Esophagus (tissue), 2 donors: ENCODE measurements around the gene NRSN1. TPM values are rescaled to one million over a fixed set of nuclear protein-coding genes. Genes with fewer than 3 reads are reported as not detected.

Experiments used
- H3K27ac ChIP-seq, 2 donors: one replicate each; pipeline ENCODE4 v1.5.1; 2013; ENCODE audit warnings: low read depth in 2 of 2, mild to moderate bottlenecking in 2 of 2, inconsistent platforms in 1 of 2, low read length in 1 of 2, moderate library complexity in 1 of 2
- H3K27me3 ChIP-seq, 2 donors: one replicate each; pipeline ENCODE4 v1.6.1; 2013; ENCODE audit warnings: low read length in 2 of 2, control low read depth in 1 of 2, mild to moderate bottlenecking in 1 of 2; ENCODE audit not compliant: insufficient read depth in 2 of 2, control insufficient read depth in 1 of 2
- H3K36me3 ChIP-seq, 2 donors: one replicate each; pipeline ENCODE4 v1.6.1; 2013; ENCODE audit warnings: low read length in 1 of 2; ENCODE audit not compliant: control insufficient read depth in 2 of 2, insufficient read depth in 2 of 2
- H3K4me1 ChIP-seq, 2 donors: one replicate each; pipeline ENCODE4 v1.6.1; 2013; ENCODE audit warnings: low read length in 1 of 2; ENCODE audit not compliant: control insufficient read depth in 2 of 2, insufficient read depth in 2 of 2
- H3K4me3 ChIP-seq, 2 donors: one replicate each; pipeline ENCODE4 v1.5.1; 2013; ENCODE audit warnings: low read length in 2 of 2, mild to moderate bottlenecking in 2 of 2, low read depth in 1 of 2, moderate library complexity in 1 of 2
- H3K9me3 ChIP-seq, 2 donors: one replicate each; pipeline ENCODE4 v1.6.1; 2013; ENCODE audit warnings: mild to moderate bottlenecking in 2 of 2, low read depth in 1 of 2, low read length in 1 of 2, moderate library complexity in 1 of 2; ENCODE audit not compliant: control insufficient read depth in 2 of 2, insufficient read depth in 1 of 2
- WGBS, 2 donors: extraction: QIAGEN DNeasy Blood & Tissue Kit; methylation state at CpG; one replicate each; pipeline ENCODE4 v1.1.7; 2013; 5-methylcytosine and 5-hydroxymethylcytosine counted together
- polyA plus RNA-seq, 2 donors: library from polyadenylated mRNA; stranded (reverse); fragments of 200-250 nt; gene quantifications; one replicate each; pipeline ENCODE4 v1.2.3, GENCODE V29; 2013
- donor health status: healthy with polysubstance abuse.
- donor health status: Bipolar disorder and iron deficiency.

The NRSN1 gene
- polyA plus RNA-seq, 2 donors: 0.04 TPM; not detected in 1

DNA sequence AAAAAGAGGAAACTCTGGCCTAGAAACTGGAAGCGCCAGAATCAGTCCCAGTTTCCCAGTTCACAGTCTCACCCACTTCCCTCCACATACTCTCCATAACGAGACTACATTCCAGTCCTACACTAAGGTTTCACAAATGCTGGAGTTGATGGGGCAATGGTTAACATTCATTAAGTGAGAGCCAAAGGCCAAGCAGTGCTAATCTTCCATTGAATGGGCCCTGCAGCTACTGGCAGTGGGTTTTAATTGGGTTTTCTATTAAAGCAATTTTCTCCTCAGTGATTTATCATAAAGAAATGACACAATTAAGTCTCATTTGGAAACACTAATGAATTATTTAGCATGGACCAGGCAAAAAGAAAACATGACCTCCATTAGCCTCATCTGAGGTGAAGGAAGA lies 20.8 kb upstream of the NRSN1 start:
- H3K27ac ChIP-seq: no peak overlapping the region
- 55 to 62% methylated on average over 2 of the region's 2 CpGs for WGBS, 2 donors
- H3K4me1 ChIP-seq: no peaks in the 10 kb centered on the region
- H3K27me3 ChIP-seq: no peaks in the 10 kb centered on the region
- H3K36me3 ChIP-seq: no peaks in the 10 kb centered on the region
- no peak overlapping the region for H3K4me3 ChIP-seq
- H3K9me3 ChIP-seq: no peaks in the 10 kb centered on the region

DNA sequence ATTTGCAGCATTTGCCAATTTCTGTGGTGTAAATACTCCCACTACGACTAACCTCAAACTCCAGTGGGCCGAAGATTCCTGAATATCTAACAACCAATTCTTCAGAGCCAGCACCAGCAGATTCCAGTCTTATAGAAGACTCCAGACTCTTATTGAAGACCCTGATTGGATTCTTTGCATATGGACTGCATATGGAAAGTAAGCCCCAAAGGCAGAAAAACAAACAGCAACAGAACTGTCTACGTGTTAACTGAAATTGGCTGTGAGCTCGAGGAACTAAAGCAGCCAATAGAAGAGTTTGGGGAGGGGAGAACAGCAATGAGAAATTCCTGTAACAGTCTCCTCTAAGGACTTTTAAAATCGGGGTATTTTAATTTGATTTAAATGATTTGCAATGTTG lies 19.7 kb upstream of the NRSN1 start:
- WGBS, 2 donors: 66 to 67% methylated on average over 5 of the region's 5 CpGs
- H3K27me3 ChIP-seq: no peaks in the 10 kb centered on the region
- H3K9me3 ChIP-seq: peaks cover 0 to 3% of the 10 kb centered on the region in 2 donors
- no peak overlapping the region for H3K4me3 ChIP-seq
- H3K27ac ChIP-seq: no peak overlapping the region
- H3K36me3 ChIP-seq: no peaks in the 10 kb centered on the region
- no peaks in the 10 kb centered on the region for H3K4me1 ChIP-seq

DNA sequence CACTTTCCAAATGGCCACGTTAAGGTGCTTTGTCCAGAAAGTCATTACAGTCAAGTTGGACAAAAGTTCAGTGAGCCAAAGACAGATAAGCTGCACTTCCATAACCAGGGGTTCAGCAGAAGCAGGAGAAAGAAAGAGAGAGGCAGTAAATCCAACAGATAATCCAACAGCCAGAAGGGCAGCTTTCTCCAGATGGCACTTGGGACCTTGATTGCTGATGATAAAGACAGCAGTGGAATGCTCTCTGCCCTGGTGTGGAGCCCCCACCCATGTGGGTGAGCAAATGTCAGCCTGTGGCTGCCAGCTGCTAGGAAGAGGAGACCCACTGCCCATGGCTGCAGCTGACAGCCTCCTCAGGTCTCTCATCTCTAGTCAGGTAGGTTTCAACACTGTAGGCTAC lies 18.7 kb upstream of the NRSN1 start:
- Histone ChIP-seq H3K4me3 (no peak overlapping the region), H3K36me3 (no peaks in the 10 kb centered on the region), H3K27ac (no peak overlapping the region), H3K27me3 (no peaks in the 10 kb centered on the region), H3K9me3 (peaks cover 0 to 3% of the 10 kb centered on the region in 2 donors), H3K4me1 (no peaks in the 10 kb centered on the region)
- 74 to 76% methylated on average over 1 of the region's 1 CpG for WGBS, 2 donors

DNA sequence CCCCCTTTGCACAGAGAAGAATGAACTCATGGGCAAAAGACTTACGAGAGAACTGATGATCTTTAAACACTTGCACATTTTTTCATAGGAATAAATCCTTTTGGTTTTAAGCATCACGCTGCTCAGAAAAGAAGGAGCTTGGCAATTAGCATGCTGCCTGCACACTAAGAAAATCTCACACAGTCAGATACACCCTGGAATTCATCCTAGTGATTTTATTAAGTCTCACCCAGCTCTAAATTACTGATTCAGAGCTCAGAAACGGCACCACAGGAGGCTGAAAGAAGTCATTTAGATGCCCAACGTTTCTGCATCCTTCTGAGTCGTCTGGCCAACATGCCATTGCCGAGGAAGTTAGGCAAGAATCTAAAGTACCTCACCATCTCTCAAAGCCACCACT lies 18.0 kb upstream of the NRSN1 start:
- no peaks in the 10 kb centered on the region for H3K4me1 ChIP-seq
- H3K4me3 ChIP-seq: no peak overlapping the region
- H3K36me3 ChIP-seq: no peaks in the 10 kb centered on the region
- no peak overlapping the region for H3K27ac ChIP-seq
- peaks cover 0 to 3% of the 10 kb centered on the region in 2 donors for H3K9me3 ChIP-seq
- WGBS, 2 donors: 68 to 73% methylated on average over 6 of the region's 6 CpGs
- no peaks in the 10 kb centered on the region for H3K27me3 ChIP-seq

GRCh38 chr6:24110417-24110816 lies 15.6 kb upstream of the NRSN1 start:
- no peaks in the 10 kb centered on the region for H3K4me1 ChIP-seq
- 0 to 40% methylated on average over 1 of the region's 1 CpG for whole genome bisulfite sequencing, 2 donors
- H3K27me3 ChIP-seq: no peaks in the 10 kb centered on the region
- no peak overlapping the region for H3K4me3 ChIP-seq
- H3K27ac ChIP-seq: no peak overlapping the region
- H3K9me3 ChIP-seq: peaks cover 2 to 3% of the 10 kb centered on the region in 2 donors
- H3K36me3 ChIP-seq: no peaks in the 10 kb centered on the region

- Histone ChIP-seq H3K36me3 (no peaks in the 10 kb centered on the region), H3K4me1 (no peaks in the 10 kb centered on the region), H3K27me3 (no peaks in the 10 kb centered on the region), H3K9me3 (peaks cover 2 to 3% of the 10 kb centered on the region in 2 donors), H3K27ac (no peak overlapping the region), H3K4me3 (no peak overlapping the region)
Observed at GRCh38 chr6:24113891-24114290, 12.1 kb upstream of the NRSN1 start.

DNA sequence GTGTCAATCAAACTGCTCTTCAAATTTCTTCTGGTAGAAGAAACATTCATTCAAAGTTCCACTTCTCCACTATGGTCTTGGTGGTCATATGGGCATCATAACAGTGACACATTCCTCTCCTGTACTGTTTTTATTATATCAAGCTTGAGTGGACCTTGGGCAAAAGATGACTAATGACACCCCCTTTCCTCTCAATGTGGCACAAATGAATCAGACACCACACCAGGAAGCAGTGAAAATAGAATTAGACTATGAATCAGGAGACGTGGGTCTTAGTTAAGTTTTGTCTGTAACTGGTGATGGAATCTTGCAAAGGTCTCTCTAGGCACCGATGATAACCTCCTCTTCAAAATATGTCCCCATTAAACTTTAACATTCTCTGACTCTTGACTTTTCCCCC lies 9.0 kb upstream of the NRSN1 start:
- Histone ChIP-seq H3K9me3 (peaks cover 0 to 2% of the 10 kb centered on the region in 2 donors), H3K27me3 (no peaks in the 10 kb centered on the region), H3K4me1 (no peaks in the 10 kb centered on the region), H3K4me3 (no peak overlapping the region), H3K27ac (no peak overlapping the region), H3K36me3 (no peaks in the 10 kb centered on the region)
- 70 to 76% methylated on average over 2 of the region's 2 CpGs for WGBS, 2 donors

GRCh38 chr6:24122139-24122538 lies 3.9 kb upstream of the NRSN1 start:
- H3K36me3 ChIP-seq: no peaks in the 10 kb centered on the region
- no peaks in the 10 kb centered on the region for H3K9me3 ChIP-seq
- 68 to 69% methylated on average over 7 of the region's 7 CpGs for WGBS, 2 donors
- H3K4me1 ChIP-seq: peaks cover 5% of the 10 kb centered on the region in 2 donors
- no peak overlapping the region for H3K4me3 ChIP-seq
- no peak overlapping the region for H3K27ac ChIP-seq
- no peaks in the 10 kb centered on the region for H3K27me3 ChIP-seq

- Histone ChIP-seq H3K27ac (no peak overlapping the region), H3K4me1 (peaks cover 5% of the 10 kb centered on the region in 2 donors), H3K4me3 (no peak overlapping the region), H3K9me3 (no peaks in the 10 kb centered on the region), H3K27me3 (no peaks in the 10 kb centered on the region), H3K36me3 (no peaks in the 10 kb centered on the region)
- WGBS, 2 donors: 1 to 2% methylated on average over 6 of the region's 6 CpGs
Observed at GRCh38 chr6:24126586-24127192, 674 bp downstream of the NRSN1 start.

DNA sequence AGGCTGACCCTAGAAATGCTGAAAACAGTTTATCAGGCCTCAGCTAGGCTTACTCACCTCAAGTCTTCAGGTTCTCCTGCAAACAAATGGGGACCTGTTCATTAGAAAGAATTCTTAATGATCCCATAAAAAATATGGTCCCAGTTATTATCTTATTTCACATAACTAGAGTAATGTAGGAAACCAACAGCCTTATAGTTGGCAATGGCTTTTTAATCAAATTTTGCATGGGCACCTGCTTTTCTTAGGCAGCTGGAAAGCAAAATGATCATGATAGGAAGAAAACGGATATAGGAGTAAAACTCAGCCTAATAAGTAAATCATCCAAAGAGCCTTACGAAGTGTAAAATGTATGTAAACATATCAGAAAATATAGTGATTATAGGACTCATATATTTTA lies 1.3 kb downstream of the NRSN1 start:
- Histone ChIP-seq H3K9me3 (no peaks in the 10 kb centered on the region), H3K4me3 (no peak overlapping the region), H3K27me3 (no peaks in the 10 kb centered on the region), H3K27ac (no peak overlapping the region), H3K4me1 (peaks cover 5% of the 10 kb centered on the region in 2 donors), H3K36me3 (no peaks in the 10 kb centered on the region)
- 77% methylated on average over 2 of the region's 2 CpGs for WGBS, 2 donors
